ENCODE data around the gene TMIGD3. TPM values are rescaled to one million over a fixed set of nuclear protein-coding genes. Genes with fewer than 3 reads are reported as not detected.
"Not testable (repeated sequence)": the region's sequence is repeated elsewhere in the genome, so short reads cannot be mapped to it uniquely, and the experiment has no call there.

The TMIGD3 gene
- total RNA-seq (2014; rRNA removed; shearing (Covaris generic)) = not detected in 2 replicates

- in situ Hi-C loops (cut with HindIII; ENCODE audit: low sequenced_read_pairs) = no loop called here
- DNase-seq (ENCODE audit: low spot score) = no peak
Measured at GRCh38 chr1:111503585-111504060, at the start of gene TMIGD3, which contains the start of gene ADORA3. Gene TMIGD3 (minus strand): TSS chr1:111503633. CDS start chr1:111503354, 279 bp downstream. Gene ADORA3 (minus strand): TSS chr1:111503633. CDS start chr1:111503354, 279 bp downstream.

- no peak for DNase-seq (ENCODE audit: low spot score)
Measured at GRCh38 chr1:111553196-111553595, 49.8 kb upstream of the TMIGD3 start.

GRCh38 chr1:111552587-111552986, 49.2 kb upstream of the TMIGD3 start:
- no peak for DNase-seq (ENCODE audit: low spot score)
- in situ Hi-C loops (cut with HindIII; ENCODE audit: low sequenced_read_pairs) = no loop called here

More at GRCh38 chr1:111553196-111553595, 49.8 kb upstream of the TMIGD3 start:
- in situ Hi-C loops (cut with HindIII; ENCODE audit: low sequenced_read_pairs) = no loop called here

DNA sequence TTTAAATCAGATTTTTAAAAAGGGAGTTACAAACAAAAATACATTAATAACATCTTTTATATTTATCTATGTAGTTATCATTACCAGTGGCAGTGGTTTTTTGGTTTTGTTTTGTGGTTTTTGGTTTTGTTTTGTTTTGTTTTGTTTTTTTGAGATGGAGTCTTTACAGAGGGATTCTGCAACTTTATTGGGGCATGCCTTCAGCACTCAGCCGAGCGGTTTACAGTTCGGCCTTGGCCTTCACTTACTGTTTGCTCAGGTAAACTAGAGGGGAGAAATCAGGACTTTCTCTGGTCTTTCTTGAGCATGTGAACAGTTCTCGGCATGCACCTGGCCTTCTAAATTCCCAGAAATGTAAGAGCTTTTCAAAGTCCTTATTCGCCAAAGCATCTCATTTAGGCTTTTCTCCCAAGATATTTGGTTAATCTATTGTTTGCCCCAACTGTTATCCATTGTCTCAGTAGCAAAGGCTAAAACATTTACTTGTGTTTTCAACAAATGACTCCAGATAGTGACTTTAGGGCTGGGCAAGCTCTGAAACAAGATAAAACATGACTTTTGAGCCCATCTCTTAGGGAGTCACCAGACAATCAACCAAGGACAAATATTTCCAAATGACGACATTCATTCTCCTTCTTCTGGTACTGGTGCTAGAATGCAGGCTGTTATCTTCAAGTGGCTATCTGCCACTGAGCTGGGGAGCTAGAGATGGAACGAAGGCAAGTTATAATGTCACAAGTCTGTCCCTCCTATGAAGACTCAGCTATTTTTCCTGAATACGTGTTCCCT, 48.4 kb upstream of the TMIGD3 start:
- no peak for DNase-seq (ENCODE audit: low spot score)

DNA sequence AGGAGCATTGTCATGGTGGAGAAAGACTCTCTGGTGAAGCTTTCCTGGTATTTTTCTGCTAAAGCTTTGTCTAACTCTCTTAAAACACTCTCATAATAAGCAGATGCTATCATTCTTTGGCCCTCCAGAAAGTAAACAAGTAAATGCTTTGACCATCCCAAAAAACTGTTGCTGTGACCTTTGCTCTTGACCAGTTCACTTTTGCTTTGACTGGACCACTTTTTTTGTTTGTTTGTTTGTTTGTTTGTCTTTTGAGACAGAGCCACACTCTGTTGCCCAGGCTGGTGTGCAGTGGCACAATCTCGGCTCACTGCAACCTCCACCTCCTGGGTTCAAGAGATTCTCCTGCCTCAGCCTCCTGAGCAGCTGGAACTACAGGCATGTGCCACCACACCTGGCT, 44.4 kb upstream of the TMIGD3 start:
- in situ Hi-C loops (cut with HindIII; ENCODE audit: low sequenced_read_pairs); DNase-seq (ENCODE audit: low spot score): not testable (repeated sequence)

More for the DNA sequence above, 48.4 kb upstream of the TMIGD3 start:
- in situ Hi-C loops (cut with HindIII; ENCODE audit: low sequenced_read_pairs) = no loop called here

- DNase-seq (ENCODE audit: low spot score) = peak; percentile 27
- in situ Hi-C loops (cut with HindIII; ENCODE audit: low sequenced_read_pairs) = no loop called here
Measured at GRCh38 chr1:111542187-111542586, 38.8 kb upstream of the TMIGD3 start.

DNA sequence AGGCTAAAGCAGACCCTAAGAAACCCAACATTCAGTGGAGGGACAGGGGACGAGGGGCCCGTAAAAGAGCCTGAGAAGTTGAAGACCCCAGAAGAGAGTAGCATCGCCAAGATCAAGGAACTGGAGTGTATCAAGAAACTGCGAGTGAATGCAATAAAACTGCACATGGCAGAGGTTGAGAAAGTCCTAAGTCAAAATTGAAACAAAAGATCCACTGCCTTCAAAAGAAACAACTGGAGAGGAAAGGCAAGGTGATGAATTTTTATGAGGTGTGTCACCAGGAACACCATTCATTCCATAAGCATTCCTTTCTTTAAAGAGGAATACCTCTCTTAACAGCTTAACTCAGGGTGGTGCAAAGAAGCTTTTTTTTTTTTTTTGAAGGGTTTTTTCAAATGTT, 38.3 kb upstream of the TMIGD3 start:
- in situ Hi-C loops (cut with HindIII; ENCODE audit: low sequenced_read_pairs) = no loop called here
- DNase-seq (ENCODE audit: low spot score) = peak; percentile 36

GRCh38 chr1:111540928-111541327, 37.5 kb upstream of the TMIGD3 start:
- in situ Hi-C loops (cut with HindIII; ENCODE audit: low sequenced_read_pairs) = no loop called here

DNA sequence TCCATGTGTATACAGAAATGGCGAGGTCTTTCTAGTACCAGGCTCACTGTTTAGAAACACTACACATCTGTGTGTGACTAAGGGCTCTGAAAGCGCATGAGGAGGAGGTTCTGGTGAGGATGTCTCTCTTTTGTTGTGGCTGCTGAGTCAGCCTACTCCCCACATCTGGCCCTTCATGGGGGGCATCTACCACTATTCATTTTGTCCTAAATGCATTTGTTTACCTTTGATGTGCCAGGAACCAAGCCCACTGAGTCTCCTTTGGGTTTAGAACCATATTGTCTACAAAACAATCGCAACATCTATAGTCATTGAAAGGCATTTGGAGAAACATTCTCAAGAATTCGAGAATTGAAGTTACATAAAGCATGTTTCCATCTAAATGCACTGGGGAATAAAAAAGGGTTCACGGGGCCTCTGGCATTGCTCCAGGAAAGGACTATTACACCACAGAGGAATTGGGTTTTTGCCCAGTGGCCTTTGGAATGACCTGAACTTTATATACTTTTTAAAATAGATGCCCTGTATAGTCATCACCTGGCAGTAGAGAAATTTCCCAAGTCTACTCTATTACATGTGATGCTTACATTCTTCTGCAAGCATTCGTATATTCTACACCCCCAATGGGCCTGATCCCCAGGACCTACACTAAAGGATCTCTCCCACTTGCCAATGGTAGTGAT, 35.1 kb upstream of the TMIGD3 start:
- DNase-seq (ENCODE audit: low spot score) = no peak
- in situ Hi-C loops (cut with HindIII; ENCODE audit: low sequenced_read_pairs) = no loop called here

More at GRCh38 chr1:111540928-111541327, 37.5 kb upstream of the TMIGD3 start:
- no peak for DNase-seq (ENCODE audit: low spot score)

DNA sequence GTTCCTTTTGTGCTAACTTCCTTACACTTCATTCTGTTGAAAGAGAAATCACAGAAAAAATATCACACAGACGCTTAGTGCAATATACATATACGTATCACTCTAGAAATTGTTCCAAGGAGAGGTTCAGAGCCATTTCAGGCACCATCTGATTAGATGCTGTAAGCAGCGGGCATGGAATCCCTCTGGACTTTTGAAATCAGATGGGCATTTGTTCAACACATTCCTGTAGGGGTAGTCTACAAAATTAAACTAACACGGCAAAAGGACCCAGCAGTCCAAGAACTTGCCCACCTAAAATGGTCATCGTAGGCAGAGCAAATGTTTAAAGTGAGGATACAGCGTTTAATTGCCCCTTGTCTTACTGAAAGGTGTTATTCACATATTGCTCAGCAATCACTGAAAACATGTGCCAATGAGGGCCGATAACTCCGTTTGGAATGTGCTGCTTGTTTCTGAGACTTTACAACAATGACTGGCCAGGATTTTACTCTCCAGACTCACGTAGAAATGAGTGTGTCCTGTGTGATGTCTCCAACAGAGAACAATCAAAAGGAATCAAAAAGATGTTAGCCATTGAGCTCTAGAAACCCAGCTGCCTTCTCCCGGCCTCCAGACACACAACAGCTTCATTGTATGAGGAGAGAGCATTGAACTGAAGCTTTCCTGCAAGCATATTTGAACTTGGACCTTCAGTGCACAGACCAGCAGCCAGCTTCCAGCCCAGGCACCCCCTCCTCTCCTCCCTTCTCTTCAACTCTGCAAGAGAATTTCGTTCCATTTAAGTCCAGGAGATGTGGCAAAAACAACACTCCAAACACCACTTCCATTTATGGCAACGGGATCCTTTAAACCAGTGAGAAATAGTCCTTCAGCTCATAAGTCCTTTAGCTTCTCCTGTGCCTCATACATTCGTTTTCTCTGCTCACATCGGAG, 32.1 kb upstream of the TMIGD3 start:
- in situ Hi-C loops (cut with HindIII; ENCODE audit: low sequenced_read_pairs) = no loop called here
- no peak for DNase-seq (ENCODE audit: low spot score)

- no peak for DNase-seq (ENCODE audit: low spot score)
- in situ Hi-C loops (cut with HindIII; ENCODE audit: low sequenced_read_pairs) = no loop called here
Measured at GRCh38 chr1:111520053-111520452, 16.6 kb upstream of the TMIGD3 start.

DNA sequence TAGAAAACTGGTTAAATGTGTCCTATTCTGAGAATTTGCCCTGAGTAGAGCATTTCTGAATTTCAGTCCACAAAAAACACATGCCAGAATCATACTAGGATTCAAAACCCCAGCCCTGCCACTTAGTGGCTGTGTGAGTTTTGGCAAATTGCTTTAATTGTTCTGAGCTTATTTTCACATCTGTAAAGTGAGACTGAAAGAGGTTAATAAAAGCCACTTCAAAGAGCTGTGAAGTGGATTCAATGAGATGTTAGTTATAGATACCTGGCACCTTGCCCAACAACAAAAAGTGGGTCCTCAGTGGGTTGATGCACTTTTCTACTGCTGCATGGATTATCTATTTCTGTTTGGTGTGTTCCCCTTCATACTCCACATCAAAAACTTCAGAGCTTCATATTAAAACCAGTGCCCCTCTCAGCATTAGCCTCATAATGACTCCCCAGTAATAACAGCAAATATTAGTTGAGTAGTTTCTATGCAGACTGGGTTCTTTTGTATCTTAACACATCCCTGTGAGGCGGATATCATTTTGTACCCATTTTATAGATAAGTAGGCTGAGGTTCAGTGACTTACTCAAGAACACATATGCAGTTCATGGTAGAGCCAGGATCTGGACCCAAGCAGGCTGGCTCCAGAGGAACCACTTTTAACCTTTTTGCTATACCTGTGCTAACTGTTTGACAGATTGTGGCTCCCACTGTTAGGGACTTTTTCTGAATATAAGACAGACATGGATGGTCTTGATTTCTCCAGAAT, 14.2 kb upstream of the TMIGD3 start:
- in situ Hi-C loops (cut with HindIII; ENCODE audit: low sequenced_read_pairs) = no loop called here
- DNase-seq (ENCODE audit: low spot score) = no peak

- in situ Hi-C loops (cut with HindIII; ENCODE audit: low sequenced_read_pairs) = no loop called here
- peak; percentile 24 for DNase-seq (ENCODE audit: low spot score)
Measured at GRCh38 chr1:111516005-111516535, 12.6 kb upstream of the TMIGD3 start.

DNA sequence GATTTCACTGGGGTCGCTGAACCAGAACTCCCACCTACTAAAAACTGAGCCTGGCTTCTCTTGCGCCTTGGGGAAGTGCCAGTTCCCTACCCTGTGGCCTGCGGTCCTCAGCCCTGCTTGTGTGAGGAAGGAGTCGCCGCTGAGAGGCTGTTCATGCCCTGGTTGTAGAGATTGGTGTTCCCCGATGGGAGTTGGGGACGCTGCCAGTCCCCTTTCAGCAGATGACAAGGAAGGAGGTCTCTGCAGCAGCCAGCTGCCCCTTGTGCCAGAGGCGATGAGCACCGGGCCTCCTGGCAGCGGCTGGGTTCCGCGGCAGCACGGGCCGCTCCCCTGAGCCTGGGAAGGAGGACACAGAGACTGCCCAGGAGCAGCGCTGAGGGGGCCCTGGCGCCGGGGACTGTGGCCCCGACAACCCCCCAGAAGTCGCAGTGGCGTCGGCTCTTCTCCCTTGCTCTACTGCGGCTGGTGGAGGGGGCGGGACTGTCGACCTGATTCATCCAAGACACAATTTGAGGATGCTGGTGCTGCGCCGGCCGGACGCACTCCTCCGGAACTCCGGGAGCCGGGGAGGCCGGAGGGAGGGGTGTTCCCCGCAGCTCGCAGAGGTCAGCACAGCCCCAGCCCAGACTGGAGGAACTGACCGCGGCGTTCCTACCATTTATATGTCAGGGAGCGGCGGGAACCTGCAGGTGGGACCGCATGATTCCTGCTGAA, 12.0 kb upstream of the TMIGD3 start:
- peak; percentile 44 for DNase-seq (ENCODE audit: low spot score)
- in situ Hi-C loops (cut with HindIII; ENCODE audit: low sequenced_read_pairs) = no loop called here

GRCh38 chr1:111513410-111514020, 10.1 kb upstream of the TMIGD3 start:
- DNase-seq (ENCODE audit: low spot score) = no peak
- in situ Hi-C loops (cut with HindIII; ENCODE audit: low sequenced_read_pairs) = no loop called here

DNA sequence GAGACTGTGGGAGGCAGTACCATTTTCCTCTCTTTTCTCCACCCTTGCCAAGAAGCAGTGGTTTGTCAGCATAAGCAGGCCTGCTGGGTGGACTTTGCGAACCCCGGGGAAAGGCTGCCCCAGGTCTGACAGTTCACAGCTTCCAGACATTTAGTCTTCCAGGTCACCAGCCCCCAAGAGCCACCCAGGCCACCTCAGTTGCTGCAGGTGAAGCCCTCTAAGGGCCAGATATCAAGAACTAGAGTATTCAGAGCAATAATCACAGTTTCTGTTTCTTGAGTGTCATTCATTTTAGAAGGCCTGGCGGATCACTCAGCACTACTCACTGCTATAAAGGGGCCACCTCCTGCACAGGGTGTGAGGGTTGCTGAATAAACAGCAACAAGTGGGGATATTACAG, 9.5 kb upstream of the TMIGD3 start:
- DNase-seq (ENCODE audit: low spot score) = no peak
- in situ Hi-C loops (cut with HindIII; ENCODE audit: low sequenced_read_pairs) = no loop called here

DNA sequence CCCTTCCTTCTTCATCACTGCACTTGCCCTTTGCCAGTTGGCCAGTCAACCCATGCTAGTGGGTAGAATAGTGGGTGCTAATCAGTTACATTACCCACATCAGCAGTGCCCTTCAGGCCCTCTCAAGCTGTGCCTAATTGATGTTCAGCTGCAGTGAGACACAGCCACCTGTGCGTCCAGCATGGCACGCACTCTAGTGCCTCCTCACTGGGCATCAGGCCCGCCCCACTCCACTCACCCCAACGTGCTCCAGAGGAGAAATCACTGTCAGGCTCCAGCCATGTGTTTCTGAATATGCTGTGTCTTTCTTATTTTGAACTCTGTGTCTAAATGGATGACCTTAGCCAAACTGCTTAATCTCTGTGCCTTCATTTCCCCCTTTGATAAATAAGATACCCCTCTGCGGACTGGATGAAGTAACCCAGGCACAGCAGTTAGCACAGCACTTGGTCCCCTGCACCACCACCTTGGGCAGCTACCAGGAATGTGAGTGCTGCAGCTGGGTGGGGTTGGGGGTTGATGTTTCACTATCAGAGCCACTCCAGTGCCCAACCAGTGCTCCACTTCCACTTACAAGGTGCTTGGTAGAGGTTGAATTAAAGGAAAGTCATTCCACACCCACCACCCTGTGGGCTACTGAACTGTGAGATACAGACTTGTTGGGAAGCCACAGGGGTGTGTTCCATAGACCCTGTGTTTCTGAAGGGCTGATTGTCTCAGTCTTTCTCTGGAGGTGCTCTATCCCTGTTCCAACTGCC, 8.9 kb upstream of the TMIGD3 start:
- in situ Hi-C loops (cut with HindIII; ENCODE audit: low sequenced_read_pairs) = no loop called here

More for the DNA sequence above, 8.9 kb upstream of the TMIGD3 start:
- no peak for DNase-seq (ENCODE audit: low spot score)
